Common myeloid progenitor, CD34-positive (primary cell): ENCODE measurements around the gene PTPRE.

ENCODE experiments used
- CTCF ChIA-PET: fragments of 350-600 bp; sonication (Branson Sonifier 250); formaldehyde crosslinking; loops from one replicate; lab custom pipeline; 2021; ENCODE audit warnings: antibody characterized with exemption; lab: Charles Lee
- POLR2A ChIA-PET: fragments of 350-600 bp; sonication (Branson Sonifier 250); formaldehyde crosslinking; loops from one replicate; lab custom pipeline; 2021; ENCODE audit warnings: antibody characterized with exemption; lab: Charles Lee
- DNase-seq, 3 donors: peaks; one replicate each; pipeline versions ENCODE4 v3.0.0 to v3.0.0-alpha.2; 2013
- H3K27ac ChIP-seq, 2 experiments: 1 replicate in 1 of 2; 2 replicates in 1 of 2; pipeline ENCODE4 v1.7.0; 2013; ENCODE audit warnings: inconsistent platforms in 2 of 2, low read length in 2 of 2, mild to moderate bottlenecking in 2 of 2, low read depth in 1 of 2, moderate library complexity in 1 of 2; ENCODE audit not compliant: severe bottlenecking in 2 of 2, insufficient read depth in 1 of 2, poor library complexity in 1 of 2
- H3K27me3 ChIP-seq, 5 experiments: replicated peaks in 2 of 5; 1 replicate in 3 of 5; 2 replicates in 2 of 5; pipeline versions ENCODE4 v1.6.1 to v1.7.0; 2013; ENCODE audit warnings: low read length in 4 of 5, mild to moderate bottlenecking in 2 of 5, moderate library complexity in 2 of 5, inconsistent platforms in 1 of 5; ENCODE audit not compliant: insufficient read depth in 5 of 5, control insufficient read depth in 4 of 5
- H3K36me3 ChIP-seq, 4 experiments: 1 replicate in 2 of 4; 2 replicates in 2 of 4; pipeline versions ENCODE4 v1.6.1 to v1.7.0; 2013; ENCODE audit warnings: low read length in 3 of 4, control low read depth in 1 of 4, mild to moderate bottlenecking in 1 of 4; ENCODE audit not compliant: control insufficient read depth in 4 of 4, insufficient read depth in 4 of 4
- H3K4me1 ChIP-seq, 4 experiments: 1 replicate in 3 of 4; 2 replicates in 1 of 4; pipeline versions ENCODE4 v1.6.1 to v1.7.1; 2013; ENCODE audit warnings: low read length in 3 of 4, mild to moderate bottlenecking in 3 of 4, control low read depth in 1 of 4, inconsistent platforms in 1 of 4, moderate library complexity in 1 of 4; ENCODE audit not compliant: control insufficient read depth in 4 of 4, insufficient read depth in 4 of 4; ENCODE audit errors: control extremely low read depth in 1 of 4
- H3K4me3 ChIP-seq, 7 experiments: 1 replicate in 4 of 7; 2 replicates in 3 of 7; pipeline versions ENCODE4 v1.5.1 to v1.7.0; 2013; ENCODE audit warnings: mild to moderate bottlenecking in 7 of 7, low read length in 6 of 7, moderate library complexity in 6 of 7, inconsistent platforms in 2 of 7, low read depth in 2 of 7, control low read depth in 1 of 7; ENCODE audit not compliant: insufficient read depth in 4 of 7, control insufficient read depth in 1 of 7; ENCODE audit errors: extremely low read depth in 1 of 7
- H3K9me3 ChIP-seq, 5 experiments: 1 replicate in 4 of 5; 2 replicates in 1 of 5; pipeline versions ENCODE4 v1.6.1 to v1.7.1; 2013; ENCODE audit warnings: low read length in 4 of 5, mild to moderate bottlenecking in 2 of 5, inconsistent platforms in 1 of 5, low read depth in 1 of 5, moderate library complexity in 1 of 5; ENCODE audit not compliant: control insufficient read depth in 4 of 5, insufficient read depth in 2 of 5; ENCODE audit errors: control extremely low read depth in 1 of 5
- WGBS: methylation state at CpG from one replicate; pipeline ENCODE4 v1.1.5; 2013; ENCODE audit not compliant: insufficient coverage; 5-methylcytosine and 5-hydroxymethylcytosine counted together

The PTPRE gene

DNA sequence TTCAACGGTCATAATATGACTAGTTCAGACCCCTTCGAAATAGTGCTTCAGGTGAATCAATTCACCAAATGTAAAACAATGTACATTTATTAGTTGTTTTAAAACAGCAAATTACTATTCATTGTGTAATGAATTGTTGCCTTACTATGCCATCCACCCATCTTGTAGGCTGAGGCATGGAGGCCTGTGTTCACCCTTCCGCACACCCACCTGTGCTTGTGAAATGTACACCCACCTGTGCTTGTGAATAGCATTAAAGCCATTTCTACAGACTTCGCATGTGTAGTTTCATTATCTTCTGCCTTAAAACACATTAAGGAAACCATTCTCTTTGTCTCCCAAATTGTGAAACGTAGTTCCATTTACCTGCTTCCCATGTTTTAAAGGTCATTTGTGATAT is 31.0 kb upstream of the PTPRE start:
- WGBS, result 100% methylated on average over 1 of the region's 5 CpGs
- ChIA-PET POLR2A (no interaction called here), CTCF (no interaction called here)
- DNase-seq, result no peak
- Histone ChIP-seq H3K27ac (no peak overlapping the region), H3K9me3 (no peaks in the 10 kb centered on the region), H3K4me1 (peaks cover 3 to 18% (median 10%) of the 10 kb centered on the region in 4 experiments), H3K36me3 (no peaks in the 10 kb centered on the region), H3K4me3 (no peak overlapping the region), H3K27me3 (no peaks in the 10 kb centered on the region)

- Histone ChIP-seq H3K9me3 (no peaks in the 10 kb centered on the region), H3K4me1 (peaks cover 3 to 30% (median 19%) of the 10 kb centered on the region in 4 experiments), H3K27me3 (no peaks in the 10 kb centered on the region), H3K36me3 (no peaks in the 10 kb centered on the region), H3K27ac (no peak overlapping the region), H3K4me3 (no peak overlapping the region)
- ChIA-PET POLR2A (no interaction called here), CTCF (no interaction called here)
- 100% methylated on average over 3 of the region's 4 CpGs for WGBS
- no peak for DNase-seq
Measured at GRCh38 chr10:127877116-127877515, 29.8 kb upstream of the PTPRE start.

DNA sequence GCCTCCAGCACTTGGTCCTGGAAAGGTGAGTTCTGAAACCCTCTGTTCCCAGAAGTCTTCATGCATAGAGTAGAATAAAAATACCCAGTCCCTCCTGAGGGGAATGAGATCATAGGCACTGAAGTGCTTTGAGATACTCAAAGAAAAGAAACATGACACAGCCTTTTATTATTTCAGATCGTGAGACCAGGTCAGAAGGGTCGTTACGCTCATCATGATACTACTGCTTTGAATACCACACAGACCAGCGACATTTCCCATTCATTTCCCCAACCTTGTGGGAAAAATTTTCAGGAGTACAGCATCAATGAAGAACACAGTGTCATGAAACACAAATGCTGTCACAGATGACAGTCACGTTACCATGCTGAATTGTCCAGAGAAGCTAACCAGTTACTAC is 29.2 kb upstream of the PTPRE start:
- no peaks in the 10 kb centered on the region for H3K36me3 ChIP-seq
- no peak overlapping the region for H3K27ac ChIP-seq
- POLR2A ChIA-PET, result no interaction called here
- H3K4me3 ChIP-seq, result no peak overlapping the region
- CTCF ChIA-PET, result no interaction called here
- DNase-seq, result no peak
- no peaks in the 10 kb centered on the region for H3K9me3 ChIP-seq
- H3K27me3 ChIP-seq, result no peaks in the 10 kb centered on the region
- peaks cover 3 to 36% (median 22%) of the 10 kb centered on the region in 4 experiments for H3K4me1 ChIP-seq
- 100% methylated on average over 5 of the region's 5 CpGs for WGBS

- Histone ChIP-seq H3K4me3 (no peak overlapping the region), H3K27ac (no peak overlapping the region), H3K9me3 (no peaks in the 10 kb centered on the region), H3K27me3 (no peaks in the 10 kb centered on the region), H3K4me1 (peaks cover 3 to 42% (median 26%) of the 10 kb centered on the region in 4 experiments), H3K36me3 (no peaks in the 10 kb centered on the region)
- DNase-seq, result no peak
- 97% methylated on average over 3 of the region's 4 CpGs for WGBS
- CTCF ChIA-PET, result interaction anchor here (0.5 to 1.1 kb wide), 3 partner anchors 24 to 245 kb away, joined by 3 read pairs; no protein-coding TSS in a partner anchor
- POLR2A ChIA-PET, result no interaction called here
Measured at GRCh38 chr10:127878475-127879055, 28.3 kb upstream of the PTPRE start.

DNA sequence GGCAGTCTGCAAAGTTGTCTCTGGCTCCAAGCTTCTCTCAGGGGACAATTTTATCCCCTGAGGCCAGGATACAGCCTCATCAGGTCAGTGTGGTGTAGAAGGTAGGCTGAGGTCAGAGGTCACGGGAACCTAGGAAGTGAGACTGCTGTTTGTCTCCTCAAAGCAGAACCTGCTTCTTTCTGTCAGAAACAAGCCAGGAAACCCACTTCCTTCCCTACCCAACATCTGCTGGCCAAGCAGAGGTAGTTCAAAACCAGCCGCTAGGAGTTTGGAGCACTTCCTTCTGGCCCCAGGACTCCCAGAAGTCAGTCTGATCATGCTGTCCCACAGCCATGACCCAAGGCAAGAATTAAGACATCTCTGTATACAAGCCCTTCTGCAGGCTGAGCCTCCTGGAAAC is 26.3 kb upstream of the PTPRE start:
- ChIA-PET CTCF (no interaction called here), POLR2A (interaction anchor here (0.9 kb wide), 1 partner anchor 193 kb away, joined by 3 read pairs; no protein-coding TSS in a partner anchor)
- Histone ChIP-seq H3K27ac (no peak overlapping the region), H3K9me3 (no peaks in the 10 kb centered on the region), H3K36me3 (no peaks in the 10 kb centered on the region), H3K27me3 (no peaks in the 10 kb centered on the region), H3K4me3 (no peak overlapping the region), H3K4me1 (peaks cover 3 to 42% (median 26%) of the 10 kb centered on the region in 4 experiments)
- WGBS, result no CpG with 5 or more reads among the region's 2 CpGs
- DNase-seq, result peak; percentile 23 to 83 (median 76)

DNA sequence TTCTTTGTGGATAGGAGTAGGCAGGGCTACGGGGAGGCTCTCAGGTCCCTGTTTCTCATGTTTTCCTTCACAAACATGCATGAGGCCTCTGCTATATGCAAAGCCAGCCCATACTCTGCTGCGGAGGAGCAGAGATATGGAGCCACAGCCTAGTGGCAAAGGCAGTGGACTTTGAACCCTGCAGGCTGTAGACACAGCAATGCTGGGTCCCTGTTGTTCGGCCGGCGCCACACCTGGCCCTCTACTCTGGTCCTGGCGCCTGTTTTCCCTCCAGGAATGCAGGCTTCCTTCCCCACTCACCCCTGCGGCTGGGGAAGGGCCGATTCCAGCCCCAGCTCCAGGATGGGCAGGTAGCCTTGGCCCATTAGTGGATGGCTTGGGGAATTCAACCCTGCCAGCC is 25.6 kb upstream of the PTPRE start:
- ChIA-PET CTCF (no interaction called here), POLR2A (no interaction called here)
- Histone ChIP-seq H3K9me3 (no peaks in the 10 kb centered on the region), H3K4me1 (peaks cover 3 to 42% (median 26%) of the 10 kb centered on the region in 4 experiments), H3K36me3 (no peaks in the 10 kb centered on the region), H3K27ac (no peak overlapping the region), H3K27me3 (no peaks in the 10 kb centered on the region), H3K4me3 (no peak overlapping the region)
- DNase-seq, result no peak
- 92% methylated on average over 5 of the region's 8 CpGs for WGBS

GRCh38 chr10:127882391-127882790 is 24.5 kb upstream of the PTPRE start:
- no peak for DNase-seq
- CTCF ChIA-PET, result interaction anchor here (1.2 kb wide), 1 partner anchor 129 kb away, joined by 4 read pairs; no protein-coding TSS in a partner anchor
- POLR2A ChIA-PET, result interaction anchor here (0.6 kb wide), 1 partner anchor 153 kb away, joined by 3 read pairs; no protein-coding TSS in a partner anchor
- Histone ChIP-seq H3K36me3 (no peaks in the 10 kb centered on the region), H3K4me3 (no peak overlapping the region), H3K27me3 (no peaks in the 10 kb centered on the region), H3K27ac (no peak overlapping the region), H3K4me1 (peaks cover 3 to 42% (median 26%) of the 10 kb centered on the region in 4 experiments), H3K9me3 (no peaks in the 10 kb centered on the region)
- 76% methylated on average over 5 of the region's 8 CpGs for WGBS
